Skeletal muscle satellite cell (primary cell): Measurements from ENCODE around the gene TAC1.
"Not testable (repeated sequence)": the region's sequence is repeated elsewhere in the genome, so short reads cannot be mapped to it uniquely, and the experiment has no call there.

Experiments
- H3K27me3 ChIP-seq: 2 replicates; pipeline ENCODE4 v1.7.0; 2013; ENCODE audit warnings: low read length; ENCODE audit not compliant: control insufficient read depth, insufficient read depth
- H3K36me3 ChIP-seq: 2 replicates; pipeline ENCODE4 v1.7.0; 2013; ENCODE audit warnings: mild to moderate bottlenecking, control low read depth, low read length; ENCODE audit not compliant: insufficient read depth
- H3K4me1 ChIP-seq: 2 replicates; pipeline ENCODE4 v1.7.0; 2013; ENCODE audit warnings: low read length; ENCODE audit not compliant: control insufficient read depth, insufficient read depth
- H3K4me2 ChIP-seq: 2 replicates; pipeline ENCODE4 v1.7.0; 2013; ENCODE audit warnings: mild to moderate bottlenecking, low read length
- H3K4me3 ChIP-seq: 2 replicates; pipeline ENCODE4 v1.7.0; 2013; ENCODE audit warnings: low read length
- H3K9ac ChIP-seq: 2 replicates; pipeline ENCODE4 v1.7.0; 2013; ENCODE audit warnings: mild to moderate bottlenecking, low read depth, low read length, moderate library complexity
- H3K9me3 ChIP-seq: replicated peaks from 2 replicates; pipeline ENCODE4 v1.7.0; 2013; ENCODE audit warnings: mild to moderate bottlenecking, control low read depth, low read length

TAC1 gene

DNA sequence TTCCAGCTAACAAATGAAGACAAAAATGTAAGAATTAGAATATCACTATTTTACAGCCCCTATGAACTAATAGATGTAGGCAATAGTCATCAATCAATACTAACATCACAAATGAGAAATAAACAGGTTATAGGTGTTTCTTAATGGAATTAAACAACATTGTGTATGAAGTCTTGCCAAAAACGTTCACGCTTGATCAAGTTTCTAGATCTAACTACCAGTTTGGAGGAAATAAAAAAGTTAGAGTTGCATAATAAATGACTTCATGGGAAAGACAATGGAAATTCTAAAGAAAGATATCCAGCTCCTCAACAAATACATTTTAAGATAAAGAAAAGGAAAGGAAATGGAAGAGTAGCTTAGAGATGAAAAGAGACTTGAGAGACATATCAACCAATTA lies 19.7 kb downstream of the TAC1 start:
- H3K4me2 ChIP-seq: no peak overlapping the region
- no peaks in the 10 kb centered on the region for H3K9me3 ChIP-seq
- H3K27me3 ChIP-seq: no peaks in the 10 kb centered on the region
- H3K4me1 ChIP-seq: no peaks in the 10 kb centered on the region
- H3K9ac ChIP-seq: no peak overlapping the region
- H3K36me3 ChIP-seq: no peaks in the 10 kb centered on the region
- no peak overlapping the region for H3K4me3 ChIP-seq

DNA sequence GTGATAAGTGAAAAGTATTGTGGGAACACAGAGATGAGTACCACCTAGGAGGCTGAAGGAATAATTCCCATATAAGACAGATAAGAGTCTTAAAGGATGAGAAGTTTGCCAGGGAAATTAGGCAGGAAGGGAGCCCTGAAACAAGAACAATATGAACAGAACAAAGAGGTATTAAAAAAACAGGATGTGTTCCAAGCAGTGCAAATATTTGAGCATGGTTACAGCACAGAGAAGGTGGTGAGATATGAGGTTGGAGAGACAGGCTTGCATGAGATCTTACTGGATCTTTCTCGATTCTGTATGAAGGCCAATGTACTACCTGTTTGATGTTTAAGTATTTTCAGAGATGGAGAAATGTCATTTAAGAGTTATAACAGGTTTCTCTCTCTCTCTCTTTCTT lies 20.3 kb downstream of the TAC1 start:
- H3K36me3 ChIP-seq: no peaks in the 10 kb centered on the region
- no peak overlapping the region for H3K4me2 ChIP-seq
- H3K4me1 ChIP-seq: no peaks in the 10 kb centered on the region
- no peak overlapping the region for H3K4me3 ChIP-seq
- H3K9ac ChIP-seq: no peak overlapping the region
- H3K9me3 ChIP-seq: no peaks in the 10 kb centered on the region
- H3K27me3 ChIP-seq: no peaks in the 10 kb centered on the region

DNA sequence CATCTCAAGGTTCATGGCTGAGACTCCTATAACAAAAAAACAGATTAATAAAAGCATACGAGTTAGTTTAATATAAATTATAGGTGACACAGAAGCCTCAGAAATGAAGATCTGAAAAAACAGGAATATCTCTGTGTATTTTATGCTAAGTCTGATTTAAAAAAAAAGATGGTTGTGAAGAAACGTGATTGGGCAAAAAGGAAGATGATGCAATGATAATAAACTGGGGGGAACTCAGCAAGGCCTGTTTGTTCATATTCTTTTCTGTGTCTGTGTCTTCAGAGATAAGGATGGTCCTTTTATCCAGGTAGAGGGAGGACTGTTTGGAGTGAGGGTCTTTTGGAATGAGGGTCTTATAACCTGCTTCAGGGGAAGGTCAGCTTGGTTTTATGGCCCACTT lies 25.9 kb downstream of the TAC1 start:
- no peaks in the 10 kb centered on the region for H3K4me1 ChIP-seq
- no peaks in the 10 kb centered on the region for H3K36me3 ChIP-seq
- H3K9ac ChIP-seq: no peak overlapping the region
- H3K27me3 ChIP-seq: no peaks in the 10 kb centered on the region
- H3K9me3 ChIP-seq: no peaks in the 10 kb centered on the region
- H3K4me2 ChIP-seq: no peak overlapping the region
- no peak overlapping the region for H3K4me3 ChIP-seq

DNA sequence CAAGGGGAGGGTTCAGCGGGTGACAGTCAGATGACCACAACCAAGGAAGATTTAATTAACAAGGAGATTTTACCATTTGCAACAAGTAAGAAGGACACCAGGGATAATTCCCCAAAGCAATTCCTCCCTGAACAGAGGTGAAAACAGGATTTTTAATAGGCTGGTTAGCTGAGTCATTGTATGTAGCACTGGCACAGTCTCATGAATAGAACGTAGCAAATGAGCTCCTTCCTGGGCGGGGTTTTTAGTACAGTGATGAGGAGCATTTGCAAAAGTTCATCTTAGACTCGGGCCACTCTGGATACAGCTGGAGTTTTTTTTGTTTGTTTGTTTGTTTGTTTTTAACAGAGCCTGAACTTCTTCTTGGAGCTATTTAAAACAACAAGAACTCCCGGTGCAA lies 39.0 kb downstream of the TAC1 start:
- Histone ChIP-seq H3K36me3 (no peaks in the 10 kb centered on the region), H3K4me1 (no peaks in the 10 kb centered on the region), H3K27me3 (no peaks in the 10 kb centered on the region), H3K9me3 (no peaks in the 10 kb centered on the region), H3K4me3 (no peak overlapping the region), H3K9ac (no peak overlapping the region), H3K4me2 (no peak overlapping the region)

DNA sequence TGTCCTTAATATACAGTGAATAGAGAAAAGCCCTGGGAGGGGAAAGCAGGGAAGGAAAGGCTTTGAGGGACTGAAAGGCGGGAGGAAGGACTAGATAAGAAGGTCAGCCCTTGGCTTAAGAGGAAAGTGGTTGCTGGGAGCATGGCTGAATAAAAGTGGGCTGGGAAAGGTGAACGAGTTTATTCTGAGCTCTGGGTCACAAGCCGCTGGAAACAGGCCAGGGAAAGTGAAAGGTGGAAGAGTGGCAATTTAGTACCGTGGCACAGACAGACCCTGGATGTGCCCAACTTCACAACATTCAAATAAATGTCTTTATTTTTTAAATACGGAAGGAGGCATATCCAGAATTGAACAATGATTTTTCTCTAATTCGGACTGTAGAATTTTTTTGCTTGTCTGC lies 39.7 kb downstream of the TAC1 start:
- Histone ChIP-seq H3K4me2 (no peak overlapping the region), H3K9ac (no peak overlapping the region), H3K4me3 (no peak overlapping the region), H3K9me3 (no peaks in the 10 kb centered on the region), H3K36me3 (no peaks in the 10 kb centered on the region), H3K27me3 (no peaks in the 10 kb centered on the region), H3K4me1 (no peaks in the 10 kb centered on the region)

DNA sequence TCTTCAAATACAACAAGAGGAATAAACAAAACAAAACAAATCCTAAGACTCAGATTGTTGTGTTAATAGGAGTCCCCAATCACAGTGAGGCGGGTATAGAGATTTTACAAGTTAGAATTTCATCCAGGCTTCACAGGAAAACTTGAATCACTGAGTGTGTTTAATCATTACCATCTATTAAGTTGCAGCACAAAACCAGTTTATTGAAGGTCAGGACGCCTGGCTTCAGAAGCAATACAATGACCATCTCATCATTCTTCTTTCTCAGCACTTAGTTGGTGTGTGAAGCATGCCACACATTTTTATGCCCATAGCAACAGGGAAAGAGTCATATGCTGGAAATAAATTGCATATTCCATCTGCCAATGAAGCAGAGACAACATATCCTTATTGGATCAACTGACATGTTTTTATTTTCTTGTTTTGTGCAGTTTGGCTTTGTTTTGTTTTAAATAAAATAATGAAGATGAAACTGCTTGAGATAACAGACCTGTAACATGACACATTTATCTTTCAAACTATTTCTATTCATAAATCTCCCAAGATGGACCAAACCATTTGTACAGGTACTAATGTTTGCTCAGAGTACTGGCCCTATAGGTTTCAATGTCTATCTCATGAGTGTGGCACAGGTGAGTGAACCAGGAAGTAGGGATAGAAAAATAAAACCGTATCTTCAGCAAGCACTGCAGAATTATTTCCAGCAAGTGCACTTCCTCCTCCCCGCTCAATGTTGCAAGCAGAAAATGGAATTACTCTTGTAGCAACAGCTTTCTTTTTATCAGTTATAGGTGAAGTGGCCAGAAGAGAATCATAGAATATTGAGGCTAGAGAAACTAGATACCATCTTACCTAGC lies 40.4 kb downstream of the TAC1 start:
- Histone ChIP-seq H3K4me2 (no peak overlapping the region), H3K36me3 (no peaks in the 10 kb centered on the region)

DNA sequence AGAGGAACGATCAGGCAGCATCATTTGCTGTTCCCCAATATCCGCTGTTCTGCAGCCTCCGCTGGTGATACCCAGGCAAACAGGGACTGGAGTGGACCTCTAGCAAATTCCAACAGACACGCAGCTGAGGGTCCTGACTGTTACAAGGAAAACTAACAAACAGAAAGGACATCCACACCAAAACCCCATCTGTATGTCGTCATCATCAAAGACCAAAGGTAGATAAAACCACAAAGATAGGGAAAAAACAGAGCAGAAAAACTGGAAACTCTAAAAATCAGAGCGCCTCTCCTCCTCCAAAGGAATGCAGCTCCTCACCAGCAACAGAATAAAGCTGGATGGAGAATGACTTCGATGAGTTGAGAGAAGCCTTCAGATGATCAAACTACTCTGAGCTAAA lies 54.5 kb downstream of the TAC1 start:
- H3K9me3 ChIP-seq, H3K4me1 ChIP-seq, H3K27me3 ChIP-seq, H3K9ac ChIP-seq, H3K4me3 ChIP-seq, H3K4me2 ChIP-seq, H3K36me3 ChIP-seq: not testable (repeated sequence)

More for the DNA sequence above, 40.4 kb downstream of the TAC1 start:
- H3K9ac ChIP-seq: no peak overlapping the region
- no peaks in the 10 kb centered on the region for H3K27me3 ChIP-seq
- H3K4me1 ChIP-seq: no peaks in the 10 kb centered on the region
- no peak overlapping the region for H3K4me3 ChIP-seq
- H3K9me3 ChIP-seq: no peaks in the 10 kb centered on the region
